ENCODE measurements around the gene IQSEC3.

- TF ChIP-seq EP300 (IDR thresholded peaks at IDR 0.05) (no peak), CTCF (IDR thresholded peaks at IDR 0.05) (no peak)
Observed at GRCh38 chr12:191541-191940, 125.0 kb downstream of the IQSEC3 start.

All from upper lobe of left lung (tissue), 4 donors.